C4-2B (cell line): Measurements from ENCODE around the gene TPCN1.

Experiments
- CTCF ChIP-seq: fragments of 450-650 bp; conservative IDR thresholded peaks from 2 replicates; pipeline ENCODE4 v1.5.1; 2017; ENCODE audit warnings: mild to moderate bottlenecking
- ZFX ChIP-seq: fragments of 450-650 bp; IDR thresholded peaks from 2 replicates; pipeline ENCODE4 v1.6.1; 2017

GRCh38 chr12:113270709-113271009 is 49.4 kb downstream of the TPCN1 start:
- TF ChIP-seq ZFX = no peak
- no peak for TF ChIP-seq CTCF
